Endothelial cell (in vitro differentiated cells): ENCODE measurements around the gene PRRG3. TPM values are rescaled to one million over a fixed set of nuclear protein-coding genes. Genes with fewer than 3 reads are reported as not detected.
A peak's percentile ranks its signal among the peaks of the same experiment; 100 is the strongest.

Experiments
- DNase-seq: peaks from one replicate; pipeline ENCODE4 v3.0.0; 2021; ENCODE audit warnings: low spot score
- H3K27ac Mint-ChIP-seq: one replicate; pipeline ENCODE4 v1.8.0; 2021; ENCODE audit warnings: mixed read lengths, inconsistent platforms; ENCODE audit not compliant: unreplicated experiment
- H3K27me3 Mint-ChIP-seq: one replicate; pipeline ENCODE4 v1.8.0; 2021; ENCODE audit warnings: mild to moderate bottlenecking, moderate library complexity, mixed read lengths, inconsistent platforms; ENCODE audit not compliant: unreplicated experiment
- H3K36me3 Mint-ChIP-seq: one replicate; pipeline ENCODE4 v1.8.0; 2021; ENCODE audit warnings: mild to moderate bottlenecking, low read depth, mixed read lengths, inconsistent platforms; ENCODE audit not compliant: unreplicated experiment
- H3K4me1 Mint-ChIP-seq: one replicate; pipeline ENCODE4 v1.8.0; 2021; ENCODE audit warnings: mild to moderate bottlenecking, mixed read lengths, inconsistent platforms; ENCODE audit not compliant: unreplicated experiment
- H3K4me3 Mint-ChIP-seq: one replicate; pipeline ENCODE4 v1.8.0; 2021; ENCODE audit warnings: mild to moderate bottlenecking, mixed read lengths, inconsistent platforms; ENCODE audit not compliant: unreplicated experiment
- H3K9me3 Mint-ChIP-seq: one replicate; pipeline ENCODE4 v1.8.0; 2021; ENCODE audit warnings: mixed read lengths, inconsistent platforms; ENCODE audit not compliant: unreplicated experiment
- CTCF ChIP-seq: fragments of 200-600 bp; sonication (generic); IDR thresholded peaks from one replicate; pipeline ENCODE4 v1.5.0; 2021; ENCODE audit warnings: antibody characterized with exemption; ENCODE audit not compliant: unreplicated experiment
- total RNA-seq: library from RNA; stranded (reverse); fragmentation: NEBNext Ultra II Directional; extraction: Animal tissue kit (Norgen Biotek cat#: 25700); gene quantifications from one replicate; pipeline ENCODE4 v1.2.1, GENCODE V29; 2021; ENCODE audit not compliant: unreplicated experiment

Gene PRRG3
- total RNA-seq, 1 donor from 2014 or later = 3.7 TPM

GRCh38 chrX:151745651-151746050 lies 50.4 kb downstream of the PRRG3 start:
- DNase-seq = no peak
- TF ChIP-seq CTCF = no peak
- Mint-ChIP-seq H3K36me3 (no peaks in the 10 kb centered on the region), H3K27me3 (no peaks in the 10 kb centered on the region), H3K4me3 (no peak overlapping the region), H3K9me3 (no peaks in the 10 kb centered on the region), H3K27ac (no peak overlapping the region), H3K4me1 (peaks cover 7% of the 10 kb centered on the region)

GRCh38 chrX:151746502-151746901 lies 51.2 kb downstream of the PRRG3 start:
- H3K36me3 Mint-ChIP-seq = no peaks in the 10 kb centered on the region
- H3K27me3 Mint-ChIP-seq = no peaks in the 10 kb centered on the region
- H3K9me3 Mint-ChIP-seq = no peaks in the 10 kb centered on the region
- TF ChIP-seq CTCF = no peak
- peaks cover 7% of the 10 kb centered on the region for H3K4me1 Mint-ChIP-seq
- no peak for DNase-seq
- H3K4me3 Mint-ChIP-seq = no peak overlapping the region
- H3K27ac Mint-ChIP-seq = no peak overlapping the region

GRCh38 chrX:151750511-151750910 lies 55.3 kb downstream of the PRRG3 start:
- H3K36me3 Mint-ChIP-seq = no peaks in the 10 kb centered on the region
- no peaks in the 10 kb centered on the region for H3K9me3 Mint-ChIP-seq
- no peak for TF ChIP-seq CTCF
- no peaks in the 10 kb centered on the region for H3K27me3 Mint-ChIP-seq
- H3K27ac Mint-ChIP-seq = no peak overlapping the region
- H3K4me3 Mint-ChIP-seq = no peak overlapping the region
- peaks cover 7% of the 10 kb centered on the region for H3K4me1 Mint-ChIP-seq
- DNase-seq = no peak

GRCh38 chrX:151752847-151753246 lies 57.6 kb downstream of the PRRG3 start:
- Mint-ChIP-seq H3K4me3 (no peak overlapping the region), H3K27me3 (no peaks in the 10 kb centered on the region), H3K36me3 (no peaks in the 10 kb centered on the region), H3K9me3 (no peaks in the 10 kb centered on the region), H3K4me1 (peaks cover 7% of the 10 kb centered on the region), H3K27ac (no peak overlapping the region)
- DNase-seq = no peak
- TF ChIP-seq CTCF = no peak

GRCh38 chrX:151753313-151754046 lies 58.2 kb downstream of the PRRG3 start:
- no peak overlapping the region for H3K4me3 Mint-ChIP-seq
- H3K27me3 Mint-ChIP-seq = no peaks in the 10 kb centered on the region
- H3K27ac Mint-ChIP-seq = no peak overlapping the region
- peaks cover 7% of the 10 kb centered on the region for H3K4me1 Mint-ChIP-seq
- no peaks in the 10 kb centered on the region for H3K9me3 Mint-ChIP-seq
- DNase-seq = peak; percentile 66
- peak; percentile 46 for TF ChIP-seq CTCF
- H3K36me3 Mint-ChIP-seq = no peaks in the 10 kb centered on the region
